Vein endothelial cell (primary cell): ENCODE data around the gene ZNF182. TPM values are rescaled to one million over a fixed set of nuclear protein-coding genes. Genes with fewer than 3 reads are reported as not detected.

ENCODE experiments used
- total RNA-seq: library from RNA; depleted of rRNA; stranded (reverse); fragments of >200 nt; gene quantifications from 2 replicates; pipeline ENCODE4 v1.2.3, GENCODE V29; 2012

Gene ZNF182
- total RNA-seq = 2.6 and 3.3 TPM in 2 replicates

DNA sequence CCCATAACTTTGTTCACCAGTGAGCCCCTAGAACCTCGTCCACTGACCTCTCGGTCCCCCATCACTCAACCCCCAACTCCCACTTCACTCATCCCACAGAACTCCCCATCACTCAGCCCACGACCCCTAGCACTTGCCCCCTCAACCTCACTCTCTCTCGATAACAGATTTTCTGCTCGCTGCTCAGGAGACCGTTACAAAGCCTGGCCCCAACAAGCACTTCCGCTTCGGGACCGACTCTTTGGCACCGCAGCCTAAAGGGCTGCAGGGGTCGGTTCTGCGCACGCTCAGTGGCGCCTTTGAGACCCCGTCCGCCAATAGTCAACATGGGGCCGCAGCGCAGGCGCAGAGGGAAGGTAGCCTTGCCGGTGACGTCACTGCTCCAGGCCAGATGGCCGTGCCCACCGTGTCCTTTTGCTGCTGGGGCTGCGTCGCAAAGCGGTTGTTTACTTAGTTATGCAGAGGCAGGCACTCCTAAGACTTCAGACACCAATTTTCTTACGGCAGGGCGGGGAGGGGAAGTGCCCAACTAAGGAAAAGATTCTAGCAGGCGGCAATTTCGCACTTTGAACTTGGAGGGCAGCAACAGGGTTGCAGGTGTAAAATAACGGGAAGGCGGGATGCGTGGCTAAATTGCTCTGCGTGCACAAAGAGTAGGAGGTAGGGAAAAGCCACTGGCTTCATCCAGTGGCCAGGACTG is at the start of gene ZNF182:
Gene ZNF182 (minus strand): TSS at position 232 of the 700 bp plus-strand sequence. CDS start 1,380 bp downstream, outside the sequence.

DNA sequence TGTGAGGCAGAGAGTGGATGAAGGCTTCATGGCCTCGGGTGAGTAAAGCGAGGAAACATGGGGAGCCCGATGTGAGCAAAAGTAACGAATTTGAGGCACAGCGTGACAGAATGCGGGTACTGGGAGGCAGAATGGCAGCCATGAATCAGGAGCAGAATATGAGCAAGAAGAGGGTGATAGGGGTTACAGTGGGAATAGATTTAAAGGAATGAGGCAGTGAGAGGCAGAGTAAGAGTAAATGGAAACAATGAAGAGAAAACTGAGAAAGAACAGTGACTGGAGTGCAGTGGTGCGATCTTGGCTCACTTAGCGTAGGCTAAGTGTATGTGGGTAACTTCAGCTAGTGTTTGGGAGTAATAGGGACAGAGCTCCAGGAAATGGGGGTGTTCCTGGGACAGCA is 2.9 kb upstream of the ZNF182 start, which contains the start of gene SPACA5:
Gene SPACA5 (plus strand): TSS at position 301 of the 400 bp plus-strand sequence. CDS start 815 bp downstream, outside the sequence.

Other genes with a start within 250 kb of the ZNF182 start
- gene ZNF81, start 167.1 kb downstream of the ZNF182 start, total RNA-seq = 5.6 and 6.0 TPM in 2 replicates
- not detected in 2 replicates for gene SPACA5, start 3.0 kb upstream of the ZNF182 start, total RNA-seq
- 1.1 and 1.3 TPM in 2 replicates for gene ZNF630, start 67.7 kb upstream of the ZNF182 start, total RNA-seq
- not detected in 2 replicates for gene SPACA5B, start 126.6 kb upstream of the ZNF182 start, total RNA-seq
- not detected in 2 replicates for gene SSX5, start 192.8 kb upstream of the ZNF182 start, total RNA-seq